Activated CD8-positive, alpha-beta memory T cell treated with anti-CD3 and anti-CD28 coated beads, Interleukin-2, amount 50 U/mL, for 24 hours (primary cell): ENCODE measurements around the gene SUPT7L.
"Not testable (repeated sequence)": the region's sequence is repeated elsewhere in the genome, so short reads cannot be mapped to it uniquely, and the experiment has no call there.

Experiments used
- DNase-seq: peaks from one replicate; pipeline ENCODE4 v3.0.0-alpha.2; 2020; ENCODE audit errors: extremely low read depth

Gene SUPT7L

GRCh38 chr2:27685577-27685976 is 22.2 kb upstream of the SUPT7L start:
- no peak for DNase-seq

GRCh38 chr2:27685006-27685405 is 21.6 kb upstream of the SUPT7L start:
- not testable (repeated sequence) for DNase-seq

- peak; percentile 80 for DNase-seq
Measured at GRCh38 chr2:27683390-27684071, 20.1 kb upstream of the SUPT7L start.

- not testable (repeated sequence) for DNase-seq
Measured at GRCh38 chr2:27682334-27682771, 18.9 kb upstream of the SUPT7L start.

- no peak for DNase-seq
Measured at GRCh38 chr2:27681841-27682240, 18.4 kb upstream of the SUPT7L start.

- no peak for DNase-seq
Measured at GRCh38 chr2:27680571-27680970, 17.2 kb upstream of the SUPT7L start.

GRCh38 chr2:27672723-27673486 is 9.5 kb upstream of the SUPT7L start:
- DNase-seq: no peak

GRCh38 chr2:27671235-27671634 is 7.8 kb upstream of the SUPT7L start:
- DNase-seq: no peak

- DNase-seq: no peak
Measured at GRCh38 chr2:27667446-27667845, 4.0 kb upstream of the SUPT7L start.

- no peak for DNase-seq
Measured at GRCh38 chr2:27664622-27665363, 1.4 kb upstream of the SUPT7L start.

- DNase-seq: no peak
Measured at GRCh38 chr2:27664154-27664574, 750 bp upstream of the SUPT7L start.

- DNase-seq: no peak
Measured at GRCh38 chr2:27661371-27661770, 2.0 kb downstream of the SUPT7L start.

GRCh38 chr2:27655155-27655951 is 8.1 kb downstream of the SUPT7L start:
- DNase-seq: no peak

GRCh38 chr2:27653397-27653796 is 10.0 kb downstream of the SUPT7L start:
- no peak for DNase-seq

GRCh38 chr2:27652790-27653189 is 10.6 kb downstream of the SUPT7L start:
- no peak for DNase-seq

GRCh38 chr2:27652341-27652740 is 11.1 kb downstream of the SUPT7L start:
- no peak for DNase-seq

- DNase-seq: no peak
Measured at GRCh38 chr2:27651056-27651455, 12.4 kb downstream of the SUPT7L start.

- DNase-seq: no peak
Measured at GRCh38 chr2:27647737-27648136, 15.7 kb downstream of the SUPT7L start.

GRCh38 chr2:27647289-27647688 is 16.1 kb downstream of the SUPT7L start:
- DNase-seq: no peak

GRCh38 chr2:27645197-27645596 is 18.2 kb downstream of the SUPT7L start:
- DNase-seq: no peak

GRCh38 chr2:27640722-27641245 is 22.6 kb downstream of the SUPT7L start:
- no peak for DNase-seq
